Thyroid gland (tissue), 4 donors: ENCODE data around the gene PLSCR4.

ENCODE experiments used
- POLR2A ChIP-seq, 2 donors: fragments of 450-650 bp; IDR thresholded peaks; one replicate each; pipeline ENCODE4 v1.6.1; 2017; ENCODE audit warnings: antibody characterized with exemption in 2 of 2, mild to moderate bottlenecking in 2 of 2, moderate library complexity in 1 of 2
- TF ChIP-seq, protein P1 (sequence below), 6 experiments: fragments of 200-600 bp in 3 of 6; fragments of 450-650 bp in 3 of 6; sonication (generic) in 3 of 6; IDR thresholded peaks; one replicate each; pipeline ENCODE4 v1.5.1; 2016 to 2019; ENCODE audit warnings: antibody characterized with exemption in 6 of 6, mild to moderate bottlenecking in 2 of 6, inconsistent platforms in 1 of 6, moderate library complexity in 1 of 6

DNA sequence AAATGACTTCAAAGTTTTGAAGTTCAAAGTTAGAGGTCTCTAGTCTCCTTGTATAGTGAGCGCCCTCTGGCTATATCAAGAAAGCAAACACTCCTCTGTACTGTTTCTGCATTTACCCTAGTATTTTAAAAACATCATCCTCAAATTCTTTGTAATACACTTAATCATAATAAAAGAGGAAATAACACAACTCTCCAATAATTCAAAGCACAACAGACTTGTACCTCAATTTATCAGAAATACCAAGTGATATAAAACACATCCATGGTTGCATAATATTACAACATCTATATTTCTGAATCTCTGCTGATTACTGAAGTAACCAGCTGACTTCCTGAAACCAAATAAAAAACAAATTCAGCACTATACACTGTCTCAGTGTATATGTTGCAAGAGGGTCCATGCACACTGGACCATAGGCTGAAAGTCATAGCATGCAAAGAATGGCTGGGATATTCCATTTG is 102.4 kb downstream of the PLSCR4 start:
- TF ChIP-seq, protein P1, sequence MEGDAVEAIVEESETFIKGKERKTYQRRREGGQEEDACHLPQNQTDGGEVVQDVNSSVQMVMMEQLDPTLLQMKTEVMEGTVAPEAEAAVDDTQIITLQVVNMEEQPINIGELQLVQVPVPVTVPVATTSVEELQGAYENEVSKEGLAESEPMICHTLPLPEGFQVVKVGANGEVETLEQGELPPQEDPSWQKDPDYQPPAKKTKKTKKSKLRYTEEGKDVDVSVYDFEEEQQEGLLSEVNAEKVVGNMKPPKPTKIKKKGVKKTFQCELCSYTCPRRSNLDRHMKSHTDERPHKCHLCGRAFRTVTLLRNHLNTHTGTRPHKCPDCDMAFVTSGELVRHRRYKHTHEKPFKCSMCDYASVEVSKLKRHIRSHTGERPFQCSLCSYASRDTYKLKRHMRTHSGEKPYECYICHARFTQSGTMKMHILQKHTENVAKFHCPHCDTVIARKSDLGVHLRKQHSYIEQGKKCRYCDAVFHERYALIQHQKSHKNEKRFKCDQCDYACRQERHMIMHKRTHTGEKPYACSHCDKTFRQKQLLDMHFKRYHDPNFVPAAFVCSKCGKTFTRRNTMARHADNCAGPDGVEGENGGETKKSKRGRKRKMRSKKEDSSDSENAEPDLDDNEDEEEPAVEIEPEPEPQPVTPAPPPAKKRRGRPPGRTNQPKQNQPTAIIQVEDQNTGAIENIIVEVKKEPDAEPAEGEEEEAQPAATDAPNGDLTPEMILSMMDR (IDR thresholded peaks at IDR 0.05): peak in 2 of 6 experiments; percentile 25 to 30
- TF ChIP-seq POLR2A (IDR thresholded peaks at IDR 0.05): no peak
